LNCaP clone FGC (cell line): ENCODE measurements around the gene PTH2R.
"Not testable (repeated sequence)": the region's sequence is repeated elsewhere in the genome, so short reads cannot be mapped to it uniquely, and the experiment has no call there.

ENCODE experiments used
- DNase-seq: peaks from one replicate; pipeline ENCODE4 v3.0.0-alpha.2; 2011; ENCODE audit warnings: low read depth
- H3K4me3 ChIP-seq: 2 replicates; pipeline ENCODE4 v1.5.1; 2011; ENCODE audit warnings: mild to moderate bottlenecking, low read depth, low read length, control low read depth
- TF ChIP-seq, protein P1 (sequence below): IDR thresholded peaks from 2 replicates; pipeline ENCODE4 v1.5.1; 2012; ENCODE audit warnings: mild to moderate bottlenecking; ENCODE audit not compliant: control insufficient read depth, insufficient read depth; ENCODE audit errors: extremely low read depth

Gene PTH2R

GRCh38 chr2:208437755-208438154 lies 31.2 kb downstream of the PTH2R start:
- TF ChIP-seq, protein P1, sequence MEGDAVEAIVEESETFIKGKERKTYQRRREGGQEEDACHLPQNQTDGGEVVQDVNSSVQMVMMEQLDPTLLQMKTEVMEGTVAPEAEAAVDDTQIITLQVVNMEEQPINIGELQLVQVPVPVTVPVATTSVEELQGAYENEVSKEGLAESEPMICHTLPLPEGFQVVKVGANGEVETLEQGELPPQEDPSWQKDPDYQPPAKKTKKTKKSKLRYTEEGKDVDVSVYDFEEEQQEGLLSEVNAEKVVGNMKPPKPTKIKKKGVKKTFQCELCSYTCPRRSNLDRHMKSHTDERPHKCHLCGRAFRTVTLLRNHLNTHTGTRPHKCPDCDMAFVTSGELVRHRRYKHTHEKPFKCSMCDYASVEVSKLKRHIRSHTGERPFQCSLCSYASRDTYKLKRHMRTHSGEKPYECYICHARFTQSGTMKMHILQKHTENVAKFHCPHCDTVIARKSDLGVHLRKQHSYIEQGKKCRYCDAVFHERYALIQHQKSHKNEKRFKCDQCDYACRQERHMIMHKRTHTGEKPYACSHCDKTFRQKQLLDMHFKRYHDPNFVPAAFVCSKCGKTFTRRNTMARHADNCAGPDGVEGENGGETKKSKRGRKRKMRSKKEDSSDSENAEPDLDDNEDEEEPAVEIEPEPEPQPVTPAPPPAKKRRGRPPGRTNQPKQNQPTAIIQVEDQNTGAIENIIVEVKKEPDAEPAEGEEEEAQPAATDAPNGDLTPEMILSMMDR, result no peak
- H3K4me3 ChIP-seq, result no peak overlapping the region
- no peak for DNase-seq

DNA sequence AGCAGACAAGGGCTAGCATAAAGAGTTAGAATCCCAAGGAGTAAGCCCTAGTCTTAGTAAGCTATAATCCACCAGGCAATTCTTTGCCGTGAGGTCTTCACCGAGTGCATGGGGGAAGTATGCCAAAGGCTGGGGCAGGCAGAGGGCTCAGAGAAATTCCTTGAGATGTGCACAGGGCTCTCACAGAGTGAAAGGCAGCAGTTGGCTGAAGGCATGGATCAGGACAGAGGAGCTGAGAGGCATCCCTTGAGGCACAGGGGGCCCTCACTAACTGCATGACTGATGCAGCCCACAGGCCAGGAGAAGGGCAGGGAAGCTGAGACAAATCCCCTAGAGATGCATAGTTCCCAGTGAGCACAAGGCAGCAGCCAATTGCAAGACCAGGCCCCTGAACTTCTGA lies 34.1 kb downstream of the PTH2R start:
- H3K4me3 ChIP-seq, result no peak overlapping the region
- no peak for DNase-seq
- TF ChIP-seq, protein P1, result no peak

- DNase-seq, result no peak
- TF ChIP-seq, protein P1, result no peak
Observed at GRCh38 chr2:208441951-208442350, 35.4 kb downstream of the PTH2R start.

DNA sequence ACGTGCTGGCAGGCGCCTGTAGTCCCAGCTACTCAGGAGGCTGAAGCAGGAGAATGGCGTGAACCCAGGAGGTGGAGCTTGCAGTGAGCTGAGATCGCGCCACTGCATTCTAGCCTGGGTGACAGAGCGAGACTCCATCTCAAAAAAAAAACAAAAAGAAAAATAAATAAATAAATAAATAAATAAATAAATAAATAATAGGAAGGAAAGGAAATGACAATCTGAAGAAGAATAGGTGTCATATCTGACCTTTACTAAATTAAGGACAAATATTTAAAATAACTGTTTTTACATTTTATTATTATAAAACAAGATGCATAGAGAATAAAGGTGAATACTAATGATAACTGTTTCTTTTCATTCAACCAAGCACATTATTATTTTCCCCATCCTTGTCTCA lies 40.9 kb downstream of the PTH2R start:
- H3K4me3 ChIP-seq, DNase-seq: not testable (repeated sequence)

More at GRCh38 chr2:208441951-208442350, 35.4 kb downstream of the PTH2R start:
- H3K4me3 ChIP-seq, result no peak overlapping the region

- DNase-seq, result no peak
- H3K4me3 ChIP-seq, result no peak overlapping the region
- TF ChIP-seq, protein P1, result no peak
Observed at GRCh38 chr2:208451061-208451460, 44.5 kb downstream of the PTH2R start.

GRCh38 chr2:208454861-208455260 lies 48.3 kb downstream of the PTH2R start:
- TF ChIP-seq, protein P1, result no peak
- no peak for DNase-seq
- H3K4me3 ChIP-seq, result no peak overlapping the region

DNA sequence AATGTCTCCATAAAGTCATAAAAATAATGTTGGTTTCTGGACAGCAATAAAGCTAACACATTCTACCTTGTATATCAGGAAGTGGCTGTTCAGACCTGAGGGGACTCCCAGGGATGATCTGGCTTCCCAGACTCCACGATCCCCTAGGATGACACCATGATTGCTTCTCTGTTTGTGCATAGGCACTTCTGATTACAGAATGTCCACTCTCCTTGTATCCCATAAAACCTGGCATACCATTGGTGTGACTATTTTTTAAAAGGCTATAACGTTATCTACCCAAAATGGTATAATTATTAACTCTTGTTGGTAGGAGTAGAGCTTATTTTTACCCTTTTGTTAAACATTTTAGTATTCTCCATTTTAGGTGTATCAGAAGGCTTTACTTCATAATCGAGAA lies 57.1 kb downstream of the PTH2R start:
- no peak for DNase-seq
- TF ChIP-seq, protein P1, result no peak
- H3K4me3 ChIP-seq, result no peak overlapping the region
